ENCODE data around the gene CLEC4F.

Gene CLEC4F

GRCh38 chr2:70851704-70852103, 31.3 kb upstream of the CLEC4F start:
- no peak for DNase-seq (ENCODE audit: low read depth)
- no peak overlapping the region for H3K4me3 ChIP-seq (ENCODE audit: low read depth, low read length)
- TF ChIP-seq CTCF (IDR thresholded peaks at IDR 0.05; ENCODE audit: control insufficient read depth, extremely low read depth, insufficient read depth) = no peak

- no peak for DNase-seq (ENCODE audit: low read depth)
- no peak for TF ChIP-seq CTCF (IDR thresholded peaks at IDR 0.05; ENCODE audit: control insufficient read depth, extremely low read depth, insufficient read depth)
- no peak overlapping the region for H3K4me3 ChIP-seq (ENCODE audit: low read depth, low read length)
These were observed 30.5 kb upstream of the CLEC4F start for GRCh38 chr2:70850925-70851324.

- DNase-seq (ENCODE audit: low read depth) = no peak
- no peak for TF ChIP-seq CTCF (IDR thresholded peaks at IDR 0.05; ENCODE audit: control insufficient read depth, extremely low read depth, insufficient read depth)
- H3K4me3 ChIP-seq (ENCODE audit: low read depth, low read length) = no peak overlapping the region
These were observed 22.0 kb upstream of the CLEC4F start for GRCh38 chr2:70842401-70842800.

GRCh38 chr2:70837980-70838925, 17.9 kb upstream of the CLEC4F start:
- DNase-seq (ENCODE audit: low read depth) = no peak
- H3K4me3 ChIP-seq (ENCODE audit: low read depth, low read length) = no peak overlapping the region
- no peak for TF ChIP-seq CTCF (IDR thresholded peaks at IDR 0.05; ENCODE audit: control insufficient read depth, extremely low read depth, insufficient read depth)

GRCh38 chr2:70835643-70836042, 15.2 kb upstream of the CLEC4F start, which contains the start of gene CD207:
Gene CD207 (minus strand): TSS chr2:70835816. CDS start chr2:70835776, 40 bp downstream.
- TF ChIP-seq CTCF (IDR thresholded peaks at IDR 0.05; ENCODE audit: control insufficient read depth, extremely low read depth, insufficient read depth) = no peak
- H3K4me3 ChIP-seq (ENCODE audit: low read depth, low read length) = no peak within 1 kb of the TSS
- DNase-seq (ENCODE audit: low read depth) = no peak

GRCh38 chr2:70834881-70835280, 14.5 kb upstream of the CLEC4F start:
- no peak for DNase-seq (ENCODE audit: low read depth)
- no peak for TF ChIP-seq CTCF (IDR thresholded peaks at IDR 0.05; ENCODE audit: control insufficient read depth, extremely low read depth, insufficient read depth)
- no peak overlapping the region for H3K4me3 ChIP-seq (ENCODE audit: low read depth, low read length)
